Measurements from ENCODE around the gene BIRC7.

BIRC7 gene

GRCh38 chr20:63284544-63284949 is 48.8 kb downstream of the BIRC7 start:
- no peak for DNase-seq

- DNase-seq: no peak
Observed at GRCh38 chr20:63284981-63285524, 49.3 kb downstream of the BIRC7 start.

- no peak for DNase-seq
Observed at GRCh38 chr20:63285636-63286615, 50.2 kb downstream of the BIRC7 start.

- DNase-seq: no peak
Observed at GRCh38 chr20:63286781-63287696, 51.3 kb downstream of the BIRC7 start.

GRCh38 chr20:63287697-63288580 is 52.2 kb downstream of the BIRC7 start:
- no peak for DNase-seq

DNA sequence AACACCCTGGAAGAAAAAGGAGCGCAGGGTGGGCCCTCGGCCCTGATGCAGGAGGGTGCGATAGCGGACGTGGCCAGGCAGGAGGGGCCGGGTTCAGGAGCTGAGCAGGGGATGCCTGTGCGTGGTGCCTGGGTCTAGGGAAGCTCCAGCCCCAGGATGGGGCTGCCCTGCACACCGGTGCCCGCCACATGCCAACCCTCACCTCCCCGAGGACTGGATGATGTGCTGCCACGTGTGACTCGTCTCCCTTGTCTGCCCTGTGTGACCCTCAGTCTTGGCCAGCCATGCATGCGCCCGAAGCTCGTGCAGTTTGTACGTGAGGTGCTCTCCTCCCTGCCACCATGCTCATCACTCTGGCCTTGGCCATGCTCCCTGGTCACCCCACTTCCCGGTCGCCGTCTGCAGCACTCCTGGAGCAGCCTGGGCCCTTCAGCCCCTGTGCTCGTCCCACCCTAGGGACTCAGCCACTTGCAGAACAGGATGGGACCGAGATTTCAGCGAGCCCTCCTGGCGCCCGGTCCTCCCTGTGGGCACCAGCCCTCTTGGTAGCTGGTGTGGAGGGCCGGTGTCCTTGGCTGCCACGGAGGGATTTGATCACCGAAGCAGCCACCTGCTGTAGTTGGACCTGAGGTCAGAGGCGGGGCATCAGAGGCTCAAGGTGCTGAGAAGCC is 53.0 kb downstream of the BIRC7 start:
- DNase-seq: no peak

DNA sequence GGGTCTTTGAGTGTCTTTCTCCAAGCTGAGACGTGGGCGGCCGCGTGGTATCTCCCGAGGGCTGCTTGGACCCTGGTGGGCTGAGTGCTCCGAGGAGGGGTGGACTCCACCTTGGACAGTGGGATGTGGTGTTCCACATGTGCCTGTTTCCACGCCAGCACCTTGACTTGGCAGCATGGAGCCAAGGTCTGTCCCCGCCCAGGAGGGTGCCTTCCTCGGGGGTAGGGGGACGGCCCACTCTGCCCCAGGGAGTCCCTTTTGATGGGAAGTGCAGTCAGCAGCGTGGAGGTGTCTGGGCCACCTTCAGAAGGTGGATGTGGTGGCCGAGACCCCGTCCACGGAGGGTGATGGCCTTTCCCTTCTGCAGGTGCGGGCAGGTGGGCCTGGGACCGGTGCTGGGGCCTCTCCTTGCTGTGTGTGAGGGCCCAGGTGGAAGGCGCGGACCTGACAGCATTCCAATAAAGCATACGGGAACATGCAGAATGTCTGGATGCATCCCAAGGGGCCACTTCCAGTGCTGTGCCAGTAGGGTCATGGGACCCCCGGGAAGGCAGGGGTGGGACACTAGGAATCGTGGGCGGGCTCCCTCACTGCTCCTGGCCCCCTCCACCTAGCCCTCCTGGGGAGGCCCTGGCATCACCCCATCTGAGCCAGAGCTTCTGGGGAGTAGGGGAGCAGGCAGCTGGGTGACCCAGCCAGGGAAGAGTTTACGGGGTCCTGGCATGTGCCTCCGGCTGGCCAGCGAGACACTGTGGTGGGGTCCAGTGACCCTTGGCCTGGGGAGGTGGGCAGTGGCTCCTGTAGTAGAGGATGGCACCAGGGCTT is 53.8 kb downstream of the BIRC7 start:
- no peak for DNase-seq
